Measurements from ENCODE around the gene KIF24.
A peak's percentile ranks its signal among the peaks of the same experiment; 100 is the strongest.

KIF24 gene

GRCh38 chr9:34331196-34331595, 2.1 kb upstream of the KIF24 start:
- Histone ChIP-seq H3K36me3 (ENCODE audit: insufficient read depth) (no peaks in the 10 kb centered on the region), H3K79me2 (ENCODE audit: insufficient read depth, low read depth) (peaks cover 10% of the 10 kb centered on the region; the same call in 1 of the 2 replicates), H3K4me3 (IDR thresholded peaks at IDR 0.05; ENCODE audit: insufficient read depth, low read depth, low read length) (no peak overlapping the region), H4K20me1 (ENCODE audit: insufficient read depth) (no peaks in the 10 kb centered on the region), H2AFZ (ENCODE audit: low read depth) (no peak overlapping the region), H3K27ac (no peak overlapping the region), H3K4me2 (no peak overlapping the region), H3K9ac (no peak overlapping the region), H3K4me1 (ENCODE audit: low read depth, poor library complexity, severe bottlenecking) (peaks cover 15% of the 10 kb centered on the region), H3K27me3 (ENCODE audit: insufficient read depth, low read depth) (no peaks in the 10 kb centered on the region)
- TF ChIP-seq, protein P1, sequence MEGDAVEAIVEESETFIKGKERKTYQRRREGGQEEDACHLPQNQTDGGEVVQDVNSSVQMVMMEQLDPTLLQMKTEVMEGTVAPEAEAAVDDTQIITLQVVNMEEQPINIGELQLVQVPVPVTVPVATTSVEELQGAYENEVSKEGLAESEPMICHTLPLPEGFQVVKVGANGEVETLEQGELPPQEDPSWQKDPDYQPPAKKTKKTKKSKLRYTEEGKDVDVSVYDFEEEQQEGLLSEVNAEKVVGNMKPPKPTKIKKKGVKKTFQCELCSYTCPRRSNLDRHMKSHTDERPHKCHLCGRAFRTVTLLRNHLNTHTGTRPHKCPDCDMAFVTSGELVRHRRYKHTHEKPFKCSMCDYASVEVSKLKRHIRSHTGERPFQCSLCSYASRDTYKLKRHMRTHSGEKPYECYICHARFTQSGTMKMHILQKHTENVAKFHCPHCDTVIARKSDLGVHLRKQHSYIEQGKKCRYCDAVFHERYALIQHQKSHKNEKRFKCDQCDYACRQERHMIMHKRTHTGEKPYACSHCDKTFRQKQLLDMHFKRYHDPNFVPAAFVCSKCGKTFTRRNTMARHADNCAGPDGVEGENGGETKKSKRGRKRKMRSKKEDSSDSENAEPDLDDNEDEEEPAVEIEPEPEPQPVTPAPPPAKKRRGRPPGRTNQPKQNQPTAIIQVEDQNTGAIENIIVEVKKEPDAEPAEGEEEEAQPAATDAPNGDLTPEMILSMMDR (conservative IDR thresholded peaks at IDR 0.05; ENCODE audit: low read depth, low read length): no peak

DNA sequence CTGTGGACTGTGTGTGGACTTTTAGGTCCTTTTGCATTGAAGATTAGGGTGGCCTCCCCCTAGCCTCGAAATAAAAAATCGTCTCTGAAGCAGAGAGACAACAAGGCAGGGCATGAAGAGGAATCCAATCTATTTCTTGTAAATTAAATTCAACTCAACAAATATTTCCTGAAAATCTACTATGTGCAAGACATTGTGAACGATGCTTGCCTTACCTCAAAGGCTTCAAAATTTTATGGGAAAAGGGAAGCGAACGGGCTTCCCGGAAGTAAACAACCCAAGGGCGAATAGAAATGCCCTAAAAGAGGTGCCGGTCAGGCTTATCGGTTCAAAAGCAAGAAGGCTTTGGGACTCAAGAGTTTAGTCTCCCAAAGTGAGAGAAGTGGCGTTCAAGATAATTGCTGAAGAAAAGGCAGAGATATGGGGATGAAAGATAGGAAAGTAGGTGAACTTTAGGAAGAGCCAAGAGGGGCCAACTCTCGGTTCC, 525 bp downstream of the KIF24 start:
- Histone ChIP-seq H2AFZ (ENCODE audit: low read depth) (peak overlapping the region; percentile 77), H3K4me3 (IDR thresholded peaks at IDR 0.05; ENCODE audit: insufficient read depth, low read depth, low read length) (no peak overlapping the region), H3K36me3 (ENCODE audit: insufficient read depth) (no peaks in the 10 kb centered on the region), H4K20me1 (ENCODE audit: insufficient read depth) (no peaks in the 10 kb centered on the region), H3K9ac (peak overlapping the region; percentile 84), H3K79me2 (ENCODE audit: insufficient read depth, low read depth) (peaks cover 22% of the 10 kb centered on the region; the same call in 1 of the 2 replicates), H3K4me1 (ENCODE audit: low read depth, poor library complexity, severe bottlenecking) (peaks cover 15% of the 10 kb centered on the region), H3K27ac (peak overlapping the region; percentile 77), H3K27me3 (ENCODE audit: insufficient read depth, low read depth) (no peaks in the 10 kb centered on the region), H3K4me2 (peak overlapping the region; percentile 66)
- TF ChIP-seq, protein P1 (conservative IDR thresholded peaks at IDR 0.05; ENCODE audit: low read depth, low read length): no peak

DNA sequence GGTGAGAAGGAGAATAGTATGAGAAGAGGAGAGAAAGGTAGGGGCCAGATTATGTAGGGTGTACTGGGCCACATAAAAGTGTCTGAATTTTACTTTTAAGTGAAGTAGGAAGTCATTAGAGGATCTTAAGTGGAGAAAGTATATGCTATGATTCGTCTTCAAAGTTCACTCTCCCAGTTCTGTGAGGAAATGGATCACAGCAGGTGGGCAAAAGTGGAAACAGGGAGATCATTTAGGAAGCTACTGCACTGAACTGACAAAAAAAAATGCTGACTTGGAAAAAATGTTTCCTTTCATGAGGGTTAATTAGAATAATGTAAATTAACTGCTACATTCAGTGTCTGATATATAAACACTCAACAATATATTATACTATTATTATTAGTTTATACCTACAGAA, 2.4 kb downstream of the KIF24 start:
- no peak overlapping the region for H3K4me2 ChIP-seq
- H2AFZ ChIP-seq (ENCODE audit: low read depth): no peak overlapping the region
- no peaks in the 10 kb centered on the region for H3K27me3 ChIP-seq (ENCODE audit: insufficient read depth, low read depth)
- TF ChIP-seq, protein P1 (conservative IDR thresholded peaks at IDR 0.05; ENCODE audit: low read depth, low read length): no peak
- no peaks in the 10 kb centered on the region for H4K20me1 ChIP-seq (ENCODE audit: insufficient read depth)
- no peak overlapping the region for H3K9ac ChIP-seq
- no peak overlapping the region for H3K27ac ChIP-seq
- peaks cover 11% of the 10 kb centered on the region for H3K4me1 ChIP-seq (ENCODE audit: low read depth, poor library complexity, severe bottlenecking)
- no peaks in the 10 kb centered on the region for H3K36me3 ChIP-seq (ENCODE audit: insufficient read depth)
- H3K4me3 ChIP-seq (IDR thresholded peaks at IDR 0.05; ENCODE audit: insufficient read depth, low read depth, low read length): no peak overlapping the region
- peaks cover 33% of the 10 kb centered on the region; the same call in 1 of the 2 replicates for H3K79me2 ChIP-seq (ENCODE audit: insufficient read depth, low read depth)

- Histone ChIP-seq H3K4me3 (IDR thresholded peaks at IDR 0.05; ENCODE audit: insufficient read depth, low read depth, low read length) (no peak overlapping the region), H3K9ac (no peak overlapping the region), H2AFZ (ENCODE audit: low read depth) (no peak overlapping the region), H4K20me1 (ENCODE audit: insufficient read depth) (no peaks in the 10 kb centered on the region), H3K27me3 (ENCODE audit: insufficient read depth, low read depth) (no peaks in the 10 kb centered on the region), H3K4me1 (ENCODE audit: low read depth, poor library complexity, severe bottlenecking) (peaks cover 11% of the 10 kb centered on the region), H3K27ac (no peak overlapping the region), H3K79me2 (ENCODE audit: insufficient read depth, low read depth) (peaks cover 36% of the 10 kb centered on the region; the same call in 1 of the 2 replicates), H3K4me2 (no peak overlapping the region), H3K36me3 (ENCODE audit: insufficient read depth) (no peaks in the 10 kb centered on the region)
- TF ChIP-seq, protein P1 (conservative IDR thresholded peaks at IDR 0.05; ENCODE audit: low read depth, low read length): no peak
Measured at GRCh38 chr9:34322899-34323591, 6.0 kb downstream of the KIF24 start.

Measured in KMS-11 (cell line).